Mesenteric fat pad (tissue), 1 donor: Measurements from ENCODE around the gene DBNDD1. TPM values are rescaled to one million over a fixed set of nuclear protein-coding genes. Genes with fewer than 3 reads are reported as not detected.
"Not testable (repeated sequence)": the region's sequence is repeated elsewhere in the genome, so short reads cannot be mapped to it uniquely, and the experiment has no call there.

Experiments used
- DNase-seq: peaks from one replicate; pipeline ENCODE4 v3.0.0-alpha.2; 2020; ENCODE audit warnings: low spot score
- total RNA-seq: library from RNA; stranded (reverse); fragmentation: NEBNext Ultra II Directional; extraction: Animal tissue kit (Norgen Biotek cat#: 25700); gene quantifications from one replicate; pipeline ENCODE4 v1.2.1, GENCODE V29; 2021
- donor health status: DM: yes; HTN: yes; CAD: no.

Gene DBNDD1
- total RNA-seq, 1 donor from 2014 or later, result 2.6 TPM

GRCh38 chr16:89994389-89994720 lies 24.9 kb downstream of the DBNDD1 start:
- DNase-seq, result no peak

GRCh38 chr16:89993971-89994370 lies 25.3 kb downstream of the DBNDD1 start:
- no peak for DNase-seq

GRCh38 chr16:89993377-89993776 lies 25.9 kb downstream of the DBNDD1 start:
- no peak for DNase-seq

GRCh38 chr16:89990799-89991198 lies 28.5 kb downstream of the DBNDD1 start:
- no peak for DNase-seq

- no peak for DNase-seq
Observed at GRCh38 chr16:89988951-89989350, 30.3 kb downstream of the DBNDD1 start.

- no peak for DNase-seq
Observed at GRCh38 chr16:89987169-89987568, 32.1 kb downstream of the DBNDD1 start.

GRCh38 chr16:89986600-89986999 lies 32.7 kb downstream of the DBNDD1 start:
- DNase-seq, result no peak

GRCh38 chr16:89985219-89985618 lies 34.0 kb downstream of the DBNDD1 start:
- DNase-seq, result no peak

GRCh38 chr16:89984216-89984615 lies 35.0 kb downstream of the DBNDD1 start:
- no peak for DNase-seq

- DNase-seq, result no peak
Observed at GRCh38 chr16:89983536-89983935, 35.7 kb downstream of the DBNDD1 start.

- no peak for DNase-seq
Observed at GRCh38 chr16:89982318-89982717, 36.9 kb downstream of the DBNDD1 start.

GRCh38 chr16:89981414-89981813 lies 37.8 kb downstream of the DBNDD1 start:
- DNase-seq, result no peak

GRCh38 chr16:89974870-89975269 lies 44.4 kb downstream of the DBNDD1 start:
- no peak for DNase-seq

- no peak for DNase-seq
Observed at GRCh38 chr16:89973654-89974335, 45.5 kb downstream of the DBNDD1 start.

- DNase-seq, result no peak
Observed at GRCh38 chr16:89973235-89973634, 46.0 kb downstream of the DBNDD1 start.

GRCh38 chr16:89972244-89973234 lies 46.7 kb downstream of the DBNDD1 start:
- DNase-seq, result peak; percentile 99

- no peak for DNase-seq
Observed at GRCh38 chr16:89971495-89972243, 47.6 kb downstream of the DBNDD1 start.

GRCh38 chr16:89969741-89970410 lies 49.4 kb downstream of the DBNDD1 start:
- no peak for DNase-seq

GRCh38 chr16:89968074-89968473 lies 51.2 kb downstream of the DBNDD1 start:
- not testable (repeated sequence) for DNase-seq

- DNase-seq, result not testable (repeated sequence)
Observed at GRCh38 chr16:89967436-89967835, 51.8 kb downstream of the DBNDD1 start.

- no peak for DNase-seq
Observed at GRCh38 chr16:89966756-89967155, 52.5 kb downstream of the DBNDD1 start.
